Fibroblast of pulmonary artery (primary cell): Measurements from ENCODE around the gene KLHL25.
"Not testable (repeated sequence)": the region's sequence is repeated elsewhere in the genome, so short reads cannot be mapped to it uniquely, and the experiment has no call there.

Source experiments
- DNase-seq: peaks from one replicate; pipeline ENCODE4 v3.0.0-alpha.2; 2010; ENCODE audit warnings: low read depth
- H3K4me3 ChIP-seq: replicated peaks from 2 replicates; pipeline ENCODE4 v1.5.1; 2011; ENCODE audit warnings: low read depth, mild to moderate bottlenecking, control low read depth, low read length, moderate library complexity
- CTCF ChIP-seq: IDR thresholded peaks from 2 replicates; pipeline ENCODE4 v1.5.1; 2011; ENCODE audit warnings: mild to moderate bottlenecking, control low read depth, low read length, inconsistent platforms; ENCODE audit errors: missing control alignments

The KLHL25 gene

GRCh38 chr15:85837011-85837433 is 42.3 kb upstream of the KLHL25 start:
- no peak overlapping the region for H3K4me3 ChIP-seq
- peak; percentile 8 for DNase-seq
- TF ChIP-seq CTCF, result no peak

GRCh38 chr15:85834651-85835050 is 39.9 kb upstream of the KLHL25 start:
- no peak overlapping the region for H3K4me3 ChIP-seq
- DNase-seq, result no peak

GRCh38 chr15:85832394-85832793 is 37.7 kb upstream of the KLHL25 start:
- no peak overlapping the region for H3K4me3 ChIP-seq
- no peak for DNase-seq
- TF ChIP-seq CTCF, result no peak

More at GRCh38 chr15:85834651-85835050, 39.9 kb upstream of the KLHL25 start:
- no peak for TF ChIP-seq CTCF

- peak; percentile 72 for DNase-seq
- no peak overlapping the region for H3K4me3 ChIP-seq
These were observed 36.8 kb upstream of the KLHL25 start for GRCh38 chr15:85831415-85832113.

GRCh38 chr15:85829754-85830153 is 35.0 kb upstream of the KLHL25 start:
- H3K4me3 ChIP-seq, DNase-seq: not testable (repeated sequence)

More at GRCh38 chr15:85831415-85832113, 36.8 kb upstream of the KLHL25 start:
- peak; percentile 91 for TF ChIP-seq CTCF

GRCh38 chr15:85828874-85829273 is 34.1 kb upstream of the KLHL25 start:
- H3K4me3 ChIP-seq, result no peak overlapping the region
- no peak for DNase-seq
- no peak for TF ChIP-seq CTCF

GRCh38 chr15:85828126-85828525 is 33.4 kb upstream of the KLHL25 start:
- no peak for TF ChIP-seq CTCF
- no peak overlapping the region for H3K4me3 ChIP-seq
- DNase-seq, result no peak
